H9 (cell line): ENCODE results near the gene DCDC2. TPM values are rescaled to one million over a fixed set of nuclear protein-coding genes. Genes with fewer than 3 reads are reported as not detected.

Source experiments
- DNase-seq: peaks from one replicate; pipeline ENCODE4 v3.0.0-alpha.2; 2017
- H2AFZ ChIP-seq: one replicate; pipeline ENCODE4 v1.6.1; 2013; ENCODE audit warnings: mild to moderate bottlenecking, low read length, control low read depth, moderate library complexity
- H2AK5ac ChIP-seq: 2 replicates; pipeline ENCODE4 v1.6.1; 2013; ENCODE audit warnings: low read length, control low read depth, mixed read lengths; ENCODE audit not compliant: insufficient read length
- H2BK120ac ChIP-seq: one replicate; pipeline ENCODE4 v1.6.1; 2013; ENCODE audit warnings: low read depth, mild to moderate bottlenecking, low read length, control low read depth, inconsistent platforms; ENCODE audit not compliant: poor library complexity, severe bottlenecking
- H2BK12ac ChIP-seq: 2 replicates; pipeline ENCODE4 v1.6.1; 2013; ENCODE audit warnings: low read length, control low read depth, mixed read lengths, low read depth; ENCODE audit not compliant: insufficient read length
- H2BK15ac ChIP-seq: 2 replicates; pipeline ENCODE4 v1.6.1; 2013; ENCODE audit warnings: low read depth, low read length, control low read depth
- H2BK20ac ChIP-seq: one replicate; pipeline ENCODE4 v1.6.1; 2013; ENCODE audit warnings: low read depth, mild to moderate bottlenecking, low read length, control low read depth, inconsistent platforms; ENCODE audit not compliant: poor library complexity, severe bottlenecking
- H2BK5ac ChIP-seq: 2 replicates; pipeline ENCODE4 v1.6.1; 2013; ENCODE audit warnings: low read length, control low read depth, mixed read lengths; ENCODE audit not compliant: insufficient read length
- H3K14ac ChIP-seq: 2 replicates; pipeline ENCODE4 v1.6.1; 2013; ENCODE audit warnings: low read length, control low read depth; ENCODE audit not compliant: insufficient read depth
- H3K18ac ChIP-seq: 2 replicates; pipeline ENCODE4 v1.6.1; 2013; ENCODE audit warnings: low read depth, mild to moderate bottlenecking, mixed read lengths, low read length, control low read depth; ENCODE audit not compliant: insufficient read length
- H3K23ac ChIP-seq: 2 replicates; pipeline ENCODE4 v1.6.1; 2013; ENCODE audit warnings: low read length, control low read depth, mixed read lengths, low read depth; ENCODE audit not compliant: insufficient read length
- H3K23me2 ChIP-seq: 2 replicates; pipeline ENCODE4 v1.6.1; 2013; ENCODE audit warnings: low read depth, mild to moderate bottlenecking, mixed read lengths, low read length, control low read depth; ENCODE audit not compliant: insufficient read length, poor library complexity, severe bottlenecking
- H3K27ac ChIP-seq: 2 replicates; pipeline ENCODE4 v1.5.1; 2013; ENCODE audit warnings: low read length, control low read depth, mixed read lengths, low read depth; ENCODE audit not compliant: insufficient read length
- H3K27me3 ChIP-seq: 2 replicates; pipeline ENCODE4 v1.6.1; 2013; ENCODE audit warnings: low read length, control low read depth, inconsistent platforms; ENCODE audit not compliant: insufficient read depth
- H3K4ac ChIP-seq: 2 replicates; pipeline ENCODE4 v1.6.1; 2013; ENCODE audit warnings: low read depth, mild to moderate bottlenecking, control low read depth, inconsistent platforms, low read length, moderate library complexity
- H3K4me1 ChIP-seq: 2 replicates; pipeline ENCODE4 v1.6.1; 2013; ENCODE audit warnings: low read length, control low read depth, inconsistent platforms; ENCODE audit not compliant: insufficient read depth
- H3K4me2 ChIP-seq: 2 replicates; pipeline ENCODE4 v1.6.1; 2013; ENCODE audit warnings: low read length, control low read depth, mixed read lengths; ENCODE audit not compliant: insufficient read length, insufficient read depth
- H3K56ac ChIP-seq: 2 replicates; pipeline ENCODE4 v1.6.1; 2013; ENCODE audit warnings: low read depth, mild to moderate bottlenecking, mixed read lengths, low read length, control low read depth; ENCODE audit not compliant: insufficient read length
- H3K79me1 ChIP-seq: 2 replicates; pipeline ENCODE4 v1.6.1; 2013; ENCODE audit warnings: low read depth, mild to moderate bottlenecking, moderate library complexity, low read length, control low read depth, inconsistent platforms; ENCODE audit not compliant: insufficient read depth, poor library complexity, severe bottlenecking
- H3K79me2 ChIP-seq: 2 replicates; pipeline ENCODE4 v1.6.1; 2013; ENCODE audit warnings: low read length, control low read depth, inconsistent platforms; ENCODE audit not compliant: insufficient read depth
- H3K9ac ChIP-seq: 2 replicates; pipeline ENCODE4 v1.6.1; 2013; ENCODE audit warnings: low read length, control low read depth, mixed read lengths; ENCODE audit not compliant: insufficient read length; ENCODE audit errors: extremely low read depth
- H3K9me3 ChIP-seq: one replicate; pipeline ENCODE4 v1.6.1; 2013; ENCODE audit warnings: low read depth, low read length, inconsistent platforms; ENCODE audit not compliant: control insufficient read depth
- H3T11ph ChIP-seq: one replicate; pipeline ENCODE4 v1.6.1; 2013; ENCODE audit warnings: mild to moderate bottlenecking, low read length, control low read depth, inconsistent platforms
- H4K20me1 ChIP-seq: one replicate; pipeline ENCODE4 v1.6.1; 2013; ENCODE audit not compliant: control insufficient read depth, insufficient read length, insufficient read depth
- H4K5ac ChIP-seq: 2 replicates; pipeline ENCODE4 v1.6.1; 2013; ENCODE audit warnings: low read depth, mild to moderate bottlenecking, mixed read lengths, low read length, control low read depth; ENCODE audit not compliant: insufficient read length
- H4K8ac ChIP-seq: replicated peaks from 2 replicates; pipeline ENCODE4 v1.6.1; 2013; ENCODE audit warnings: low read length, control low read depth, mixed read lengths, low read depth; ENCODE audit not compliant: insufficient read length
- H4K91ac ChIP-seq: 2 replicates; pipeline ENCODE4 v1.6.1; 2013; ENCODE audit warnings: low read depth, mild to moderate bottlenecking, moderate library complexity, mixed read lengths, low read length, control low read depth; ENCODE audit not compliant: insufficient read length
- H3K27ac Mint-ChIP-seq, 3 experiments: 2 replicates in 2 of 3; 3 replicates in 1 of 3; pipeline ENCODE4 v1.8.0; 2020 to 2021; ENCODE audit warnings: mixed read lengths in 3 of 3, mild to moderate bottlenecking in 1 of 3, moderate library complexity in 1 of 3
- H3K27me3 Mint-ChIP-seq: 2 replicates; pipeline ENCODE4 v1.8.0; 2021; ENCODE audit warnings: low read depth, mild to moderate bottlenecking, moderate library complexity, mixed read lengths
- H3K36me3 Mint-ChIP-seq, 3 experiments: 2 replicates in 2 of 3; 3 replicates in 1 of 3; pipeline ENCODE4 v1.8.0; 2020 to 2021; ENCODE audit warnings: low read depth in 3 of 3, mixed read lengths in 3 of 3; ENCODE audit not compliant: insufficient read depth in 1 of 3
- H3K4me1 Mint-ChIP-seq, 2 experiments: 2 replicates each; pipeline ENCODE4 v1.8.0; 2020; ENCODE audit warnings: mixed read lengths in 2 of 2
- H3K4me3 Mint-ChIP-seq, 2 experiments: 2 replicates in 1 of 2; 3 replicates in 1 of 2; pipeline ENCODE4 v1.8.0; 2020 to 2021; ENCODE audit warnings: mild to moderate bottlenecking in 2 of 2, mixed read lengths in 2 of 2, moderate library complexity in 1 of 2
- H3K9me3 Mint-ChIP-seq, 2 experiments: 2 replicates in 1 of 2; 3 replicates in 1 of 2; pipeline ENCODE4 v1.8.0; 2020; ENCODE audit warnings: mild to moderate bottlenecking in 2 of 2, mixed read lengths in 2 of 2, moderate library complexity in 1 of 2
- CTCF ChIP-seq: fragments of 200-600 bp; sonication (generic); conservative IDR thresholded peaks from 3 replicates; pipeline ENCODE4 v1.8.0; 2021; ENCODE audit warnings: antibody characterized with exemption, mild to moderate bottlenecking
- WGBS: extraction: QIAGEN DNeasy Blood & Tissue Kit; methylation state at CpG from one replicate; pipeline ENCODE4 v1.1.7; 2013; ENCODE audit warnings: missing lambda C conversion rate, low lambda C conversion rate, mixed read lengths; ENCODE audit not compliant: insufficient read length; ENCODE audit errors: extremely low coverage; 5-methylcytosine and 5-hydroxymethylcytosine counted together
- total RNA-seq: library from RNA; stranded (reverse); gene quantifications from 2 replicates; pipeline ENCODE4 v1.2.1, GENCODE V29; 2021

DCDC2 gene
- total RNA-seq, 1 experiment from 2014 or later, result 0.59 TPM

DNA sequence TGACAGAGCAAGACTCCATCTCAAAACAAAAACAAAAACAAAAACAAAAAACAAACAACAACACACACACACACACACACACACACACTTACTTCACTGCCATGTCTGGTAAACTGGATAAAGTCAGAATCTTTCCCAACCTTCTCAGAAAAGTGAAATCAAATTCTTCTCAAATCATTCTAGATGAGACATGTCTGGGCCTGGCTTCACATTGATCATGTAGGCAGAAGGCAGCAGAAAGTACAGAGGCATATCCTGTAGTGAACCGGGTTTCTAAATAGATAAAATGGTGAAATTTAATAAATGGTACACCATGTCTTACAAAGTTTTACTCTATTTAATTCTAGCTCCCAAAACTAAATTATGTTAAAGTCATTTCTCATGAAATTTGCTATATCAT lies 30.0 kb upstream of the DCDC2 start:
- no peaks in the 10 kb centered on the region for H4K20me1 ChIP-seq
- H3K27ac ChIP-seq, result no peak overlapping the region
- H3K27me3 ChIP-seq, result no peaks in the 10 kb centered on the region
- H2BK12ac ChIP-seq, result no peak overlapping the region
- no peak overlapping the region for H2BK5ac ChIP-seq
- DNase-seq, result no peak
- no peak overlapping the region for H3K18ac ChIP-seq
- Mint-ChIP-seq H3K4me3 (no peak overlapping the region), H3K4me1 (no peaks in the 10 kb centered on the region), H3K9me3 (no peaks in the 10 kb centered on the region; a peak in 1 of 5 replicates), H3K36me3 (no peaks in the 10 kb centered on the region), H3K27ac (no peak overlapping the region), H3K27me3 (no peaks in the 10 kb centered on the region)
- no peak overlapping the region for H2AFZ ChIP-seq
- no peaks in the 10 kb centered on the region for H3K9me3 ChIP-seq
- H3K4ac ChIP-seq, result no peak overlapping the region
- no peak overlapping the region for H4K91ac ChIP-seq
- H3K4me1 ChIP-seq, result no peaks in the 10 kb centered on the region
- no peak overlapping the region for H3T11ph ChIP-seq
- WGBS, result no CpG with 5 or more reads among the region's 1 CpG
- no peak overlapping the region for H2BK120ac ChIP-seq
- no peak overlapping the region for H2BK15ac ChIP-seq
- H3K9ac ChIP-seq, result no peak overlapping the region
- H3K56ac ChIP-seq, result no peak overlapping the region
- H3K14ac ChIP-seq, result no peak overlapping the region
- H4K8ac ChIP-seq, result no peak overlapping the region
- no peak overlapping the region for H4K5ac ChIP-seq
- no peaks in the 10 kb centered on the region for H3K79me1 ChIP-seq
- H3K79me2 ChIP-seq, result no peaks in the 10 kb centered on the region
- no peak overlapping the region for H3K23ac ChIP-seq
- no peaks in the 10 kb centered on the region for H3K23me2 ChIP-seq
- H3K4me2 ChIP-seq, result no peak overlapping the region
- H2BK20ac ChIP-seq, result no peak overlapping the region
- TF ChIP-seq CTCF, result no peak
- H2AK5ac ChIP-seq, result no peak overlapping the region
